ENCODE data around the gene SPDYE17. TPM values are rescaled to one million over a fixed set of nuclear protein-coding genes. Genes with fewer than 3 reads are reported as not detected.
"Not testable (repeated sequence)": the region's sequence is repeated elsewhere in the genome, so short reads cannot be mapped to it uniquely, and the experiment has no call there.

The SPDYE17 gene
- polyA plus RNA-seq = not detected
- long read RNA-seq, donor 1 = 0 reads
- long read RNA-seq, donor 2 = 0 reads
- long read RNA-seq, donor 3 = 0 reads
- long read RNA-seq, donor 4 = 0 reads
- long read RNA-seq, donor 5 = 0 reads
- long read RNA-seq, donor 6 = 0 reads
- long read RNA-seq, donor 7 = 0 reads
- long read RNA-seq, donor 8 = 0 reads
- long read RNA-seq, donor 9 = 0 reads
- long read RNA-seq, donor 10 = 0 reads

- not testable (repeated sequence) for FAIRE-seq
Observed at GRCh38 chr7:77032261-77032660, at the start of gene SPDYE17. TSS of gene SPDYE17 (minus strand) at chr7:77032361. CDS start at chr7:77030570, 1,791 bp downstream.

GRCh38 chr7:77080236-77080635, 48.1 kb upstream of the SPDYE17 start:
- not testable (repeated sequence) for H3K27ac ChIP-seq (ENCODE audit: low read depth in 1 of 3, low read length in 2 of 3); FAIRE-seq; H3K36me3 ChIP-seq (ENCODE audit: control insufficient read depth in 3 of 3, insufficient read depth in 2 of 3, low read depth in 1 of 3, low read length in 3 of 3); H3K4me1 ChIP-seq (ENCODE audit: control insufficient read depth in 3 of 3, insufficient read depth in 2 of 3, low read depth in 1 of 3, low read length in 2 of 3); H3K4me3 ChIP-seq (ENCODE audit: low read depth in 1 of 3, low read length in 3 of 3); H3K9me3 ChIP-seq (ENCODE audit: control insufficient read depth in 2 of 2, insufficient read depth in 1 of 2, low read depth in 1 of 2, low read length in 1 of 2); H3K27me3 ChIP-seq (ENCODE audit: control insufficient read depth in 3 of 3, insufficient read depth in 3 of 3, low read length in 3 of 3); DNase-seq
- 87 to 100% (median 88%) methylated on average over 1 to 2 of the region's 2 CpGs for WGBS, 3 donors

More at GRCh38 chr7:77032261-77032660, at the start of gene SPDYE17:
- WGBS, 3 donors = 91 to 100% methylated on average over 1 to 7 of the region's 8 CpGs; no CpG with 5 or more reads in 1 of the 3 donors
- not testable (repeated sequence) for H3K27me3 ChIP-seq (ENCODE audit: control insufficient read depth in 3 of 3, insufficient read depth in 3 of 3, low read length in 3 of 3); H3K9me3 ChIP-seq (ENCODE audit: control insufficient read depth in 2 of 2, insufficient read depth in 1 of 2, low read depth in 1 of 2, low read length in 1 of 2); H3K4me3 ChIP-seq (ENCODE audit: low read depth in 1 of 3, low read length in 3 of 3); H3K27ac ChIP-seq (ENCODE audit: low read depth in 1 of 3, low read length in 2 of 3); DNase-seq; H3K4me1 ChIP-seq (ENCODE audit: control insufficient read depth in 3 of 3, insufficient read depth in 2 of 3, low read depth in 1 of 3, low read length in 2 of 3); H3K36me3 ChIP-seq (ENCODE audit: control insufficient read depth in 3 of 3, insufficient read depth in 2 of 3, low read depth in 1 of 3, low read length in 3 of 3)

GRCh38 chr7:77079624-77080023, 47.5 kb upstream of the SPDYE17 start:
- WGBS, 3 donors = 63 to 77% (median 74%) methylated on average over 4 to 5 of the region's 5 CpGs
- H3K4me3 ChIP-seq (ENCODE audit: low read depth in 1 of 3, low read length in 3 of 3); H3K27me3 ChIP-seq (ENCODE audit: control insufficient read depth in 3 of 3, insufficient read depth in 3 of 3, low read length in 3 of 3); H3K4me1 ChIP-seq (ENCODE audit: control insufficient read depth in 3 of 3, insufficient read depth in 2 of 3, low read depth in 1 of 3, low read length in 2 of 3); H3K9me3 ChIP-seq (ENCODE audit: control insufficient read depth in 2 of 2, insufficient read depth in 1 of 2, low read depth in 1 of 2, low read length in 1 of 2); FAIRE-seq; H3K36me3 ChIP-seq (ENCODE audit: control insufficient read depth in 3 of 3, insufficient read depth in 2 of 3, low read depth in 1 of 3, low read length in 3 of 3); DNase-seq; H3K27ac ChIP-seq (ENCODE audit: low read depth in 1 of 3, low read length in 2 of 3): not testable (repeated sequence)

GRCh38 chr7:77079112-77079511, 47.0 kb upstream of the SPDYE17 start:
- H3K4me1 ChIP-seq (ENCODE audit: control insufficient read depth in 3 of 3, insufficient read depth in 2 of 3, low read depth in 1 of 3, low read length in 2 of 3); H3K9me3 ChIP-seq (ENCODE audit: control insufficient read depth in 2 of 2, insufficient read depth in 1 of 2, low read depth in 1 of 2, low read length in 1 of 2); H3K4me3 ChIP-seq (ENCODE audit: low read depth in 1 of 3, low read length in 3 of 3); H3K27ac ChIP-seq (ENCODE audit: low read depth in 1 of 3, low read length in 2 of 3); FAIRE-seq; H3K36me3 ChIP-seq (ENCODE audit: control insufficient read depth in 3 of 3, insufficient read depth in 2 of 3, low read depth in 1 of 3, low read length in 3 of 3); DNase-seq; H3K27me3 ChIP-seq (ENCODE audit: control insufficient read depth in 3 of 3, insufficient read depth in 3 of 3, low read length in 3 of 3): not testable (repeated sequence)

GRCh38 chr7:77077060-77077459, 44.9 kb upstream of the SPDYE17 start:
- H3K4me3 ChIP-seq (ENCODE audit: low read depth in 1 of 3, low read length in 3 of 3); H3K4me1 ChIP-seq (ENCODE audit: control insufficient read depth in 3 of 3, insufficient read depth in 2 of 3, low read depth in 1 of 3, low read length in 2 of 3); H3K9me3 ChIP-seq (ENCODE audit: control insufficient read depth in 2 of 2, insufficient read depth in 1 of 2, low read depth in 1 of 2, low read length in 1 of 2); H3K36me3 ChIP-seq (ENCODE audit: control insufficient read depth in 3 of 3, insufficient read depth in 2 of 3, low read depth in 1 of 3, low read length in 3 of 3); H3K27ac ChIP-seq (ENCODE audit: low read depth in 1 of 3, low read length in 2 of 3); FAIRE-seq; H3K27me3 ChIP-seq (ENCODE audit: control insufficient read depth in 3 of 3, insufficient read depth in 3 of 3, low read length in 3 of 3): not testable (repeated sequence)
- DNase-seq = peak in 1 of 2 donors; percentile 1
- WGBS, 3 donors = 77 to 85% (median 83%) methylated on average over 4 to 5 of the region's 5 CpGs

GRCh38 chr7:77074786-77075396, 42.7 kb upstream of the SPDYE17 start:
- H3K27ac ChIP-seq (ENCODE audit: low read depth in 1 of 3, low read length in 2 of 3); H3K4me1 ChIP-seq (ENCODE audit: control insufficient read depth in 3 of 3, insufficient read depth in 2 of 3, low read depth in 1 of 3, low read length in 2 of 3); H3K4me3 ChIP-seq (ENCODE audit: low read depth in 1 of 3, low read length in 3 of 3); H3K27me3 ChIP-seq (ENCODE audit: control insufficient read depth in 3 of 3, insufficient read depth in 3 of 3, low read length in 3 of 3); H3K36me3 ChIP-seq (ENCODE audit: control insufficient read depth in 3 of 3, insufficient read depth in 2 of 3, low read depth in 1 of 3, low read length in 3 of 3); FAIRE-seq; DNase-seq; H3K9me3 ChIP-seq (ENCODE audit: control insufficient read depth in 2 of 2, insufficient read depth in 1 of 2, low read depth in 1 of 2, low read length in 1 of 2): not testable (repeated sequence)
- WGBS, 3 donors = 96 to 97% (median 96%) methylated on average over 3 to 5 of the region's 6 CpGs

- H3K4me1 ChIP-seq (ENCODE audit: control insufficient read depth in 3 of 3, insufficient read depth in 2 of 3, low read depth in 1 of 3, low read length in 2 of 3); H3K9me3 ChIP-seq (ENCODE audit: control insufficient read depth in 2 of 2, insufficient read depth in 1 of 2, low read depth in 1 of 2, low read length in 1 of 2); H3K4me3 ChIP-seq (ENCODE audit: low read depth in 1 of 3, low read length in 3 of 3); H3K27me3 ChIP-seq (ENCODE audit: control insufficient read depth in 3 of 3, insufficient read depth in 3 of 3, low read length in 3 of 3); DNase-seq; FAIRE-seq; H3K36me3 ChIP-seq (ENCODE audit: control insufficient read depth in 3 of 3, insufficient read depth in 2 of 3, low read depth in 1 of 3, low read length in 3 of 3); H3K27ac ChIP-seq (ENCODE audit: low read depth in 1 of 3, low read length in 2 of 3): not testable (repeated sequence)
- WGBS, 3 donors = 93 to 96% (median 94%) methylated on average over 5 to 6 of the region's 6 CpGs
Observed at GRCh38 chr7:77071108-77071507, 38.9 kb upstream of the SPDYE17 start.

GRCh38 chr7:77065869-77066268, 33.7 kb upstream of the SPDYE17 start:
- not testable (repeated sequence) for FAIRE-seq; H3K4me3 ChIP-seq (ENCODE audit: low read depth in 1 of 3, low read length in 3 of 3); H3K4me1 ChIP-seq (ENCODE audit: control insufficient read depth in 3 of 3, insufficient read depth in 2 of 3, low read depth in 1 of 3, low read length in 2 of 3); H3K27ac ChIP-seq (ENCODE audit: low read depth in 1 of 3, low read length in 2 of 3); H3K36me3 ChIP-seq (ENCODE audit: control insufficient read depth in 3 of 3, insufficient read depth in 2 of 3, low read depth in 1 of 3, low read length in 3 of 3); DNase-seq; H3K9me3 ChIP-seq (ENCODE audit: control insufficient read depth in 2 of 2, insufficient read depth in 1 of 2, low read depth in 1 of 2, low read length in 1 of 2); H3K27me3 ChIP-seq (ENCODE audit: control insufficient read depth in 3 of 3, insufficient read depth in 3 of 3, low read length in 3 of 3)
- WGBS, 3 donors = 80 to 92% (median 88%) methylated on average over 7 of the region's 7 CpGs

- not testable (repeated sequence) for H3K27me3 ChIP-seq (ENCODE audit: control insufficient read depth in 3 of 3, insufficient read depth in 3 of 3, low read length in 3 of 3); H3K36me3 ChIP-seq (ENCODE audit: control insufficient read depth in 3 of 3, insufficient read depth in 2 of 3, low read depth in 1 of 3, low read length in 3 of 3); H3K27ac ChIP-seq (ENCODE audit: low read depth in 1 of 3, low read length in 2 of 3); H3K9me3 ChIP-seq (ENCODE audit: control insufficient read depth in 2 of 2, insufficient read depth in 1 of 2, low read depth in 1 of 2, low read length in 1 of 2); FAIRE-seq; H3K4me1 ChIP-seq (ENCODE audit: control insufficient read depth in 3 of 3, insufficient read depth in 2 of 3, low read depth in 1 of 3, low read length in 2 of 3); DNase-seq; H3K4me3 ChIP-seq (ENCODE audit: low read depth in 1 of 3, low read length in 3 of 3)
- 82 to 100% (median 96%) methylated on average over 3 to 4 of the region's 4 CpGs for WGBS, 3 donors
Observed at GRCh38 chr7:77063732-77064131, 31.6 kb upstream of the SPDYE17 start.

Data from small intestine (tissue), 16 donors.